SK-N-SH (cell line): ENCODE measurements around the gene NFIA.

Experiments used
- POLR2AphosphoS5 ChIP-seq: IDR thresholded peaks from 2 replicates; pipeline ENCODE4 v1.6.1; 2012; ENCODE audit warnings: low read depth, low read length
- RAD21 ChIP-seq: IDR thresholded peaks from 2 replicates; pipeline ENCODE4 v1.6.1; 2012; ENCODE audit warnings: mild to moderate bottlenecking, low read length
- RCOR1 ChIP-seq: fragments of 150-350 bp; IDR thresholded peaks from 2 replicates; pipeline ENCODE4 v1.6.1; 2017; ENCODE audit warnings: antibody characterized with exemption, low read length
- TF ChIP-seq, protein P1 (sequence below): fragments of 200-600 bp; sonication (generic); IDR thresholded peaks from 2 replicates; pipeline ENCODE4 v1.6.1; 2017; ENCODE audit warnings: antibody characterized with exemption, mild to moderate bottlenecking, moderate library complexity

DNA sequence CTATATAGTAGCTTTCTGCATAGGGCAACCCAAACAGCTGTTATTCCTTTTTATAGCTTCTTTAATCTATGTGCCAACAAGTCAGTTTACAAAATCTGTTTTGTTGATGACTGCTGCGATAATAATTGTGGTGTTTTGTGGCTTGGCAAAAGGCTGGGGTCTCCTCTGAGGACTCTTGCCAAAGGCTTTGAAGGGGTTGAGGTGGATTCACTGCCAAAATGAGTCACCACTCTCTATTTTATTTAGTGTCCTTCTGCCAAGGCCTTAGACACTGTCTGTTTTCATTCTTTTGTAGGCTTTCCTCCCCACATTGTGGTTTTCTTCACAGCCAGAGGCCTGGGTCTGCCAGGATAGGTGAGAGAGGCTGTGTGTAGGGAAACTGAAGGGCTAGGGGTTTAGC, 161.8 kb downstream of the NFIA start:
- no peak for TF ChIP-seq RAD21
- TF ChIP-seq POLR2AphosphoS5: peak; percentile 39; the same call in 1 of the 2 replicates
- TF ChIP-seq, protein P1, sequence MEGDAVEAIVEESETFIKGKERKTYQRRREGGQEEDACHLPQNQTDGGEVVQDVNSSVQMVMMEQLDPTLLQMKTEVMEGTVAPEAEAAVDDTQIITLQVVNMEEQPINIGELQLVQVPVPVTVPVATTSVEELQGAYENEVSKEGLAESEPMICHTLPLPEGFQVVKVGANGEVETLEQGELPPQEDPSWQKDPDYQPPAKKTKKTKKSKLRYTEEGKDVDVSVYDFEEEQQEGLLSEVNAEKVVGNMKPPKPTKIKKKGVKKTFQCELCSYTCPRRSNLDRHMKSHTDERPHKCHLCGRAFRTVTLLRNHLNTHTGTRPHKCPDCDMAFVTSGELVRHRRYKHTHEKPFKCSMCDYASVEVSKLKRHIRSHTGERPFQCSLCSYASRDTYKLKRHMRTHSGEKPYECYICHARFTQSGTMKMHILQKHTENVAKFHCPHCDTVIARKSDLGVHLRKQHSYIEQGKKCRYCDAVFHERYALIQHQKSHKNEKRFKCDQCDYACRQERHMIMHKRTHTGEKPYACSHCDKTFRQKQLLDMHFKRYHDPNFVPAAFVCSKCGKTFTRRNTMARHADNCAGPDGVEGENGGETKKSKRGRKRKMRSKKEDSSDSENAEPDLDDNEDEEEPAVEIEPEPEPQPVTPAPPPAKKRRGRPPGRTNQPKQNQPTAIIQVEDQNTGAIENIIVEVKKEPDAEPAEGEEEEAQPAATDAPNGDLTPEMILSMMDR: no peak
- no peak for TF ChIP-seq RCOR1
